ENCODE data around the gene GPC1. TPM values are rescaled to one million over a fixed set of nuclear protein-coding genes. Genes with fewer than 3 reads are reported as not detected.

Gene GPC1
- total RNA-seq, 1 donor from 2014 or later, result 5.9 TPM

Other genes with a start within 250 kb of the GPC1 start
- gene ANKMY1, start 122.3 kb downstream of the GPC1 start, total RNA-seq, result 24.8 and 26.7 TPM in 2 replicates
- gene DUSP28, start 124.7 kb downstream of the GPC1 start, total RNA-seq, result 6.3 and 7.9 TPM in 2 replicates
- gene RNPEPL1, start 132.8 kb downstream of the GPC1 start, total RNA-seq, result 59.1 and 60.7 TPM in 2 replicates
- 48.4 and 51.9 TPM in 2 replicates for gene CAPN10, start 151.1 kb downstream of the GPC1 start, total RNA-seq
- gene GPR35, start 189.8 kb downstream of the GPC1 start, total RNA-seq, result 7.1 and 8.7 TPM in 2 replicates
- gene AQP12B, start 247.2 kb downstream of the GPC1 start, total RNA-seq, result not detected in 2 replicates